T-cell (primary cell): Measurements from ENCODE around the gene MOG. TPM values are rescaled to one million over a fixed set of nuclear protein-coding genes. Genes with fewer than 3 reads are reported as not detected.
A peak's percentile ranks its signal among the peaks of the same experiment; 100 is the strongest.

ENCODE experiments used
- ATAC-seq, 4 experiments: fragments of 200-7000 bp in 3 of 4; fragments of 150-1000 bp in 1 of 4; cut with Tn5 transposase; replicated peaks in 1 of 4; 1 replicate in 3 of 4; 2 replicates in 1 of 4; pipeline ENCODE4 v1.10.0; 2021; ENCODE audit warnings: moderate library complexity in 3 of 4, mild to moderate bottlenecking in 2 of 4, moderate number of reproducible peaks in 1 of 4
- CTCF ChIA-PET, 2 donors: fragments of 300-600 bp; sonication (Branson Sonifier 250); formaldehyde crosslinking; loops; one replicate each; lab custom pipeline; 2022; ENCODE audit warnings: antibody characterized with exemption in 2 of 2; lab: Charles Lee
- POLR2A ChIA-PET, 2 donors: fragments of 300-600 bp; sonication (Branson Sonifier 250); formaldehyde crosslinking; loops; one replicate each; lab custom pipeline; 2022; ENCODE audit warnings: antibody characterized with exemption in 2 of 2; lab: Charles Lee
- DNase-seq, 35 experiments: peaks; one replicate each; pipeline versions ENCODE4 v3.0.0 to v3.0.0-alpha.2; 2013 to 2023
- H3K27ac ChIP-seq: one replicate; pipeline ENCODE4 v1.5.1; 2013; ENCODE audit warnings: low read length
- H3K27me3 ChIP-seq, 2 experiments: replicated peaks in 1 of 2; 1 replicate in 1 of 2; 2 replicates in 1 of 2; pipeline versions ENCODE4 v1.6.1 to v1.7.0; 2013; ENCODE audit warnings: low read length in 1 of 2, mixed read lengths in 1 of 2; ENCODE audit not compliant: control insufficient read depth in 2 of 2, insufficient read depth in 2 of 2; ENCODE audit errors: extremely low read depth in 1 of 2
- H3K36me3 ChIP-seq, 2 donors: 1 replicate in 1 of 2; 2 replicates in 1 of 2; pipeline versions ENCODE4 v1.6.1 to v1.7.0; 2013; ENCODE audit warnings: low read length in 1 of 2; ENCODE audit not compliant: control insufficient read depth in 2 of 2, insufficient read depth in 1 of 2; ENCODE audit errors: extremely low read depth in 1 of 2
- H3K4me1 ChIP-seq, 2 experiments: 1 replicate in 1 of 2; 2 replicates in 1 of 2; pipeline versions ENCODE4 v1.6.1 to v1.7.0; 2013; ENCODE audit warnings: low read length in 2 of 2, mixed read lengths in 1 of 2; ENCODE audit not compliant: insufficient read depth in 2 of 2, control insufficient read depth in 1 of 2; ENCODE audit errors: extremely low read depth in 1 of 2
- H3K4me3 ChIP-seq, 2 donors: 1 replicate in 1 of 2; 2 replicates in 1 of 2; pipeline versions ENCODE4 v1.5.1 to v1.7.0; 2013; ENCODE audit warnings: mild to moderate bottlenecking in 2 of 2, low read length in 1 of 2, moderate library complexity in 1 of 2; ENCODE audit not compliant: control insufficient read depth in 1 of 2; ENCODE audit errors: extremely low read depth in 1 of 2
- H3K9me3 ChIP-seq: 2 replicates; pipeline ENCODE4 v1.7.0; 2013
- H3K27ac Mint-ChIP-seq, 2 donors: one replicate each; pipeline ENCODE4 v1.8.0; 2020 to 2021; ENCODE audit warnings: mild to moderate bottlenecking in 2 of 2, mixed read lengths in 2 of 2
- H3K27me3 Mint-ChIP-seq, 2 donors: one replicate each; pipeline ENCODE4 v1.8.0; 2021 to 2022; ENCODE audit warnings: mixed read lengths in 2 of 2
- H3K36me3 Mint-ChIP-seq: one replicate; pipeline ENCODE4 v1.8.0; 2021; ENCODE audit warnings: mixed read lengths
- H3K4me1 Mint-ChIP-seq, 3 donors: one replicate each; pipeline ENCODE4 v1.8.0; 2020 to 2022; ENCODE audit warnings: mixed read lengths in 3 of 3, mild to moderate bottlenecking in 1 of 3
- H3K4me3 Mint-ChIP-seq, 3 donors: one replicate each; pipeline ENCODE4 v1.8.0; 2020 to 2022; ENCODE audit warnings: mild to moderate bottlenecking in 3 of 3, mixed read lengths in 3 of 3, moderate library complexity in 3 of 3
- H3K9me3 Mint-ChIP-seq, 3 donors: one replicate each; pipeline ENCODE4 v1.8.0; 2020 to 2022; ENCODE audit warnings: mixed read lengths in 3 of 3
- WGBS: methylation state at CpG from one replicate; pipeline ENCODE4 v1.1.5; 2013; ENCODE audit warnings: missing lambda C conversion rate; ENCODE audit not compliant: insufficient coverage; 5-methylcytosine and 5-hydroxymethylcytosine counted together
- total RNA-seq, 35 experiments: library from RNA in 6 of 35; stranded (reverse) in 6 of 35; fragments of 120-200 nt in 1 of 35; gene quantifications; one replicate each; pipeline versions ENCODE4 v1.2.1 to v1.2.4 and lab custom pipeline; 2013 to 2026

The MOG gene
- total RNA-seq, 5 donors from 2014 or later (not counting 1 experiment from before 2014, with no cell fraction given), result not detected

GRCh38 chr6:29685718-29686326 is 28.9 kb downstream of the MOG start:
- ChIA-PET POLR2A (interaction anchor here in 1 of 2 donors (0.6 kb wide), 1 partner anchor 177 kb away, joined by 5 read pairs; no protein-coding TSS in a partner anchor), CTCF (no interaction called here)
- whole genome bisulfite sequencing, result 76% methylated on average over 11 of the region's 15 CpGs
- Mint-ChIP-seq H3K4me3 (no peak overlapping the region), H3K4me1 (peaks cover 1 to 7% (median 7%) of the 10 kb centered on the region in 3 donors), H3K36me3 (no peaks in the 10 kb centered on the region), H3K27ac (no peak overlapping the region), H3K9me3 (peaks cover 0 to 4% (median 0%) of the 10 kb centered on the region in 3 donors), H3K27me3 (no peaks in the 10 kb centered on the region)
- no peak overlapping the region for H3K4me3 ChIP-seq
- ATAC-seq, result no peak
- DNase-seq, result no peak
- H3K36me3 ChIP-seq, result no peaks in the 10 kb centered on the region
- H3K4me1 ChIP-seq, result no peaks in the 10 kb centered on the region
- H3K27ac ChIP-seq, result no peak overlapping the region
- H3K9me3 ChIP-seq, result no peaks in the 10 kb centered on the region
- peaks cover 10 to 12% of the 10 kb centered on the region in 2 experiments for H3K27me3 ChIP-seq

- 20% methylated on average over 1 of the region's 3 CpGs for WGBS
- ATAC-seq (no peak), DNase-seq (no peak)
- H3K36me3 Mint-ChIP-seq, result no peaks in the 10 kb centered on the region
- Histone ChIP-seq H3K27ac (no peak overlapping the region), H3K4me3 (no peak overlapping the region), H3K4me1 (no peaks in the 10 kb centered on the region), H3K36me3 (no peaks in the 10 kb centered on the region), H3K9me3 (no peaks in the 10 kb centered on the region), H3K27me3 (peaks cover 0 to 20% of the 10 kb centered on the region in 2 experiments)
- peaks cover 0 to 6% (median 6%) of the 10 kb centered on the region in 3 donors for H3K9me3 Mint-ChIP-seq
- peaks cover 4 to 20% of the 10 kb centered on the region in 2 donors for H3K27me3 Mint-ChIP-seq
- no peak overlapping the region for H3K27ac Mint-ChIP-seq
- CTCF ChIA-PET, result no interaction called here
- POLR2A ChIA-PET, result no interaction called here
- H3K4me1 Mint-ChIP-seq, result no peaks in the 10 kb centered on the region
- H3K4me3 Mint-ChIP-seq, result no peak overlapping the region
Observed at GRCh38 chr6:29694637-29695036, 37.7 kb downstream of the MOG start.

- CTCF ChIA-PET, result interaction anchor here (0.7 to 1.5 kb wide), 3 partner anchors 10 to 157 kb away, joined by 3 to 8 read pairs (median 4); no protein-coding TSS in a partner anchor
- no peak overlapping the region for H3K27ac Mint-ChIP-seq
- no peaks in the 10 kb centered on the region for H3K36me3 Mint-ChIP-seq
- Histone ChIP-seq H3K4me3 (no peak overlapping the region), H3K9me3 (no peaks in the 10 kb centered on the region), H3K36me3 (no peaks in the 10 kb centered on the region), H3K27me3 (peaks cover 0 to 20% of the 10 kb centered on the region in 2 experiments), H3K4me1 (no peaks in the 10 kb centered on the region), H3K27ac (no peak overlapping the region)
- WGBS, result 100% methylated on average over 5 of the region's 10 CpGs
- no peaks in the 10 kb centered on the region for H3K4me1 Mint-ChIP-seq
- POLR2A ChIA-PET, result no interaction called here
- peaks cover 0 to 6% (median 6%) of the 10 kb centered on the region in 3 donors for H3K9me3 Mint-ChIP-seq
- H3K4me3 Mint-ChIP-seq, result no peak overlapping the region
- ATAC-seq (no peak), DNase-seq (no peak)
- peaks cover 4 to 28% of the 10 kb centered on the region in 2 donors for H3K27me3 Mint-ChIP-seq
Observed at GRCh38 chr6:29696147-29697125, 39.5 kb downstream of the MOG start.

GRCh38 chr6:29702519-29703103 is 45.7 kb downstream of the MOG start:
- H3K4me3 ChIP-seq, result no peak overlapping the region
- H3K4me3 Mint-ChIP-seq, result no peak overlapping the region
- peaks cover 2 to 27% of the 10 kb centered on the region in 2 experiments for H3K27me3 ChIP-seq
- H3K4me1 Mint-ChIP-seq, result peaks cover 27 to 34% (median 28%) of the 10 kb centered on the region in 3 donors
- 31% methylated on average over 15 of the region's 17 CpGs for WGBS
- CTCF ChIA-PET, result interaction anchor here in 1 of 2 donors (0.9 to 1.7 kb wide), 6 partner anchors 14 to 132 kb away, joined by 3 to 8 read pairs (median 4); no protein-coding TSS in a partner anchor
- no peaks in the 10 kb centered on the region for H3K36me3 Mint-ChIP-seq
- H3K36me3 ChIP-seq, result no peaks in the 10 kb centered on the region
- POLR2A ChIA-PET, result no interaction called here
- no peaks in the 10 kb centered on the region for H3K9me3 ChIP-seq
- H3K27ac Mint-ChIP-seq, result no peak overlapping the region
- H3K9me3 Mint-ChIP-seq, result no peaks in the 10 kb centered on the region
- DNase-seq (peak in 32 of 35 experiments; percentile 12 to 88 (median 58)), ATAC-seq (peak; percentile 73 to 85 (median 80))
- H3K4me1 ChIP-seq, result peaks cover 5 to 23% of the 10 kb centered on the region in 2 experiments
- H3K27ac ChIP-seq, result no peak overlapping the region
- H3K27me3 Mint-ChIP-seq, result peaks cover 0 to 29% of the 10 kb centered on the region in 2 donors

GRCh38 chr6:29705389-29706231 is 48.7 kb downstream of the MOG start:
- peak overlapping the region in 1 of 3 donors; percentile 17 for H3K4me3 Mint-ChIP-seq

More at GRCh38 chr6:29705389-29706231, 48.7 kb downstream of the MOG start:
- H3K9me3 ChIP-seq, result no peaks in the 10 kb centered on the region
- CTCF ChIA-PET, result interaction anchor here (0.7 to 1.7 kb wide), 9 partner anchors 9 to 129 kb away, joined by 3 to 8 read pairs (median 3); no protein-coding TSS in a partner anchor
- DNase-seq, result peak in 2 of 35 experiments; percentile 15 to 68
- Mint-ChIP-seq H3K27me3 (peaks cover 0 to 17% of the 10 kb centered on the region in 2 donors), H3K27ac (peak overlapping the region; percentile 46 to 66), H3K36me3 (no peaks in the 10 kb centered on the region), H3K4me1 (peaks cover 54 to 63% (median 56%) of the 10 kb centered on the region in 3 donors), H3K9me3 (no peaks in the 10 kb centered on the region)
- POLR2A ChIA-PET, result no interaction called here
- peaks cover 2 to 20% of the 10 kb centered on the region in 2 experiments for H3K27me3 ChIP-seq
- H3K4me1 ChIP-seq, result peaks cover 29 to 52% of the 10 kb centered on the region in 2 experiments
- H3K27ac ChIP-seq, result no peak overlapping the region
- no peaks in the 10 kb centered on the region for H3K36me3 ChIP-seq
- ATAC-seq, result no peak
- WGBS, result 83% methylated on average over 2 of the region's 10 CpGs
- H3K4me3 ChIP-seq, result no peak overlapping the region
